ENCODE data around the gene MAN1B1. TPM values are rescaled to one million over a fixed set of nuclear protein-coding genes. Genes with fewer than 3 reads are reported as not detected.
A peak's percentile ranks its signal among the peaks of the same experiment; 100 is the strongest.

MAN1B1 gene
- total RNA-seq, 4 donors from 2014 or later = 26.1 to 30.2 (median 29.3) TPM

DNA sequence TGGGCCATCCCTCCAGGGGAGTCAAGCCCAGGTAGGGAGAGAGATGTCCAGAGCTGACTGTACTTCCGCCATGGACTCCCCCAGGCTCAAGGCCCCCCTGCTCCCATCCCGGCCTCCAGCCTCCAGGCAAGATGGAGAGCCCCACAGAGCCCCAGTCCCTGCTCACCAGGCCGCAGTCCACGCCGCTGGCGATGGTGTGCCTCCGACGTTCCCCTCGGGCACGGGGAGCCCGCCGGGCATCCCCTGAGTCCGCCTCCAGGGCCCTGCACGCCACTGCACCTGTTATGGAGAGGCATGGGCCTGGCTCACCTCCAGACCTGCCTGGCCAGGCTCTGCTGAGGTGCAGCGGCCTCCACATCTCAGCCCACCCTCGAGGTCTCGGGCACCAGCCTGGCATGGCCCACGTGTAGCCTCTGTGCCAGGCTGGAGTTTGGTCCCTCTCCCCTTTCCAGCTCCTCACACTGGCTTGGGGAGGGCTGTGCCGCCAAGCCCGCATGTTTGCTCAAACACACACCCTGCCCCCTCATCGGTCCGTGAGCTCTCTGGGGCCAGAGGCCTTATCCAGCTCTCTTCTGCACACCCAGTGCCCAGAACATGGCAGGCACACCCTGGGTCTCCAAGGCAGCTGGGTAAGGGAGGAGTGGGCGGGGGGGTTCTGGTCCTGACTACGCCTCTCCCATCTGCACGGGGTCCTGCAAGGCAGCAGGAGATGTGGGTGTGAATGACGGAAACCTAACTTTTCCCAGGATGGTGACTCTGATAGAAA lies 20.5 kb upstream of the MAN1B1 start:
- TF ChIP-seq POLR2AphosphoS5 (IDR thresholded peaks at IDR 0.05) = no peak
- no peak for TF ChIP-seq EP300 (IDR thresholded peaks at IDR 0.05)
- no peak for TF ChIP-seq POLR2A (IDR thresholded peaks at IDR 0.05)
- TF ChIP-seq, protein P1, sequence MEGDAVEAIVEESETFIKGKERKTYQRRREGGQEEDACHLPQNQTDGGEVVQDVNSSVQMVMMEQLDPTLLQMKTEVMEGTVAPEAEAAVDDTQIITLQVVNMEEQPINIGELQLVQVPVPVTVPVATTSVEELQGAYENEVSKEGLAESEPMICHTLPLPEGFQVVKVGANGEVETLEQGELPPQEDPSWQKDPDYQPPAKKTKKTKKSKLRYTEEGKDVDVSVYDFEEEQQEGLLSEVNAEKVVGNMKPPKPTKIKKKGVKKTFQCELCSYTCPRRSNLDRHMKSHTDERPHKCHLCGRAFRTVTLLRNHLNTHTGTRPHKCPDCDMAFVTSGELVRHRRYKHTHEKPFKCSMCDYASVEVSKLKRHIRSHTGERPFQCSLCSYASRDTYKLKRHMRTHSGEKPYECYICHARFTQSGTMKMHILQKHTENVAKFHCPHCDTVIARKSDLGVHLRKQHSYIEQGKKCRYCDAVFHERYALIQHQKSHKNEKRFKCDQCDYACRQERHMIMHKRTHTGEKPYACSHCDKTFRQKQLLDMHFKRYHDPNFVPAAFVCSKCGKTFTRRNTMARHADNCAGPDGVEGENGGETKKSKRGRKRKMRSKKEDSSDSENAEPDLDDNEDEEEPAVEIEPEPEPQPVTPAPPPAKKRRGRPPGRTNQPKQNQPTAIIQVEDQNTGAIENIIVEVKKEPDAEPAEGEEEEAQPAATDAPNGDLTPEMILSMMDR (IDR thresholded peaks at IDR 0.05) = no peak
- Histone ChIP-seq H3K4me1 (peaks cover 0 to 31% (median 5%) of the 10 kb centered on the region in 3 donors), H3K36me3 (no peaks in the 10 kb centered on the region), H3K27me3 (peaks cover 49% of the 10 kb centered on the region), H3K9me3 (no peaks in the 10 kb centered on the region), H3K27ac (no peak overlapping the region), H3K4me3 (no peak overlapping the region)
- 84% methylated on average over 13 of the region's 26 CpGs; no CpG with 5 or more reads in 1 of the 2 donors for WGBS, 2 donors (ENCODE audit: low coverage in 1 of 2)
- ATAC-seq = no peak

DNA sequence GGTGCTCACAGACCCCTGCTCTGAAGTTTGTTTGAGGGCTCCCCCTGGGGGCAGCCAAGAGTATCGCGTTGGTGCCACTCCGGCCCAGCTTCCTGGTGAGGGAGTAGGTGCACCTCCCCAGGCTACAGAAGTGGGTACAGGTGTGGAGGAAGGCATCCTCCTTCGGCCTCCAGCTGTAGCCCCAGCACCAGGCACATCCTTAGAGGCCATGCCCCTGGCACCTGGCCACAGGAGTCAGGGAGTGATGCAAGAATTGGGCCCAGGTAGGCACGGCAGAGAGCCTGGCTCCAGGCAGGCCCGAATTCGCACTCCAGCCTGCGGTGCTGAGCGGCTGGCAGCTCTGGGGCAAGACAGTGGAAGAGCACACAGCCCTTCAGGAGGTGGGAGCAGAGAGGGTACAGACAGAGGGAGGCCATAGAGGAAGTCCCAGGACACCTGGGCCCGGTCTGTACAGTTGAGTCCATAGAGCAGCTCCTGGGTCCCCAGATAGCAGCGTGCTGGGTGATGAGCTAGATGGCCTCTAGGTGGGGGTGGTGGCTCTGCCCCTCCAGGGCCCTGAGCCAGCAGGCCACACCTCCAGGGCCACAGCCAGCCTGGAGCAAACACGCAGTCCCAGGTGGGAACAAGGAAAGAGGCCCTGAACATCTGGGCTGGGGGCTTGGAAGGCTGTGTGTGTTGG lies 18.8 kb upstream of the MAN1B1 start:
- Histone ChIP-seq H3K4me3 (no peak overlapping the region), H3K4me1 (peaks cover 0 to 36% (median 5%) of the 10 kb centered on the region in 3 donors), H3K27ac (no peak overlapping the region), H3K36me3 (no peaks in the 10 kb centered on the region), H3K27me3 (peaks cover 48% of the 10 kb centered on the region), H3K9me3 (no peaks in the 10 kb centered on the region)
- peak; percentile 48 for ATAC-seq
- TF ChIP-seq, protein P1 (IDR thresholded peaks at IDR 0.05) = peak in 3 of 4 experiments; percentile 80 to 87 (median 84)
- TF ChIP-seq POLR2A (IDR thresholded peaks at IDR 0.05) = no peak
- 7% methylated on average over 3 of the region's 12 CpGs; no CpG with 5 or more reads in 1 of the 2 donors for whole genome bisulfite sequencing, 2 donors (ENCODE audit: low coverage in 1 of 2)

DNA sequence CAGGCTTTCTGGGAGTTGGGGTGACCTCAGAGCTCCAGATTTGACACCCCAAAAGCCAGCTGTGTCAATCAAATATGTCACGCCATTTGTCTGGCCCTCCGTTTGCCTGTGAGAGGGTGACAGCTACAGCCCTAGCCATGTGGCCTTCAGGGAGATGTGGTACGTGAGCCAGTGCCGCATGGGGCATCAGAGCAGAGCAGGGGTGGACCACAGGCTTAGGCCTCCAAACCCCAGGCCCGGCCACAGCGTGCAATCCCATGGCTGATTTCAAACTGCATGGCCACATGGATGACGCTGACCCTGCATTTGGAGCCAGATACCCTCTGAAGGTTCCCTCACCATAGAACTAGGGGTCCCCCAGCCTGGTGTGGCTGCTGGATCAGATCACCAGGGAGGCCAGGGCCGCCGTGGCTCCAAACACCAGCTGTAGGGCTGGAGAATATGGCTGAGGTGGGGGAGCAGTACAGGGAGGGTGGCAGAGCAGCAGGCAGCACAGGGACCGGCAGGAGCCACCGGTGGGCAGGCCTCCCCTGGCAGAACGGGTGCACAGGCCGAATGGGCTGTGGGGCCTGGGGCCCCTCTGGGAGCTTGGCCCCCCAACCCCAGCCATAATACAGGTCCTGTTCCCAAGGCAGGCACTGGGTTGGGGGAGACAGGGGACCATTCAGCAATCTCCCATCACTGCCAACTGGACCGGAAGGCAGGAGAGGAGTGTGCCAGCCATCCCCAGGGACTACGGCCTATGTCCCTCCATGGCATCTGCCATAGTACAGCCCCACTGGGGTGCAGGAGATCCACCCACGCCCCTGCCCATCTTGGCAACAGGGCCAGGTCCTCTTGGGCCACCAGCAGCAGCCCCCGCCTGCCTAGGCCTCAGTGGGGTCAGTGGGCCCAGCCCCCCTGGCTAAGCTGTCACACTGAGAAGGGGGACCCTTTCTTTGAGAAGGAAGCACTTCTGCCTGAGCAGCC lies 18.0 kb upstream of the MAN1B1 start:
- 80 to 82% methylated on average over 1 to 2 of the region's 17 CpGs for WGBS, 2 donors (ENCODE audit: low coverage in 1 of 2)
- TF ChIP-seq EP300 (IDR thresholded peaks at IDR 0.05) (no peak), POLR2A (IDR thresholded peaks at IDR 0.05) (no peak)
- Histone ChIP-seq H3K27me3 (peaks cover 40% of the 10 kb centered on the region), H3K4me1 (peaks cover 0 to 33% (median 4%) of the 10 kb centered on the region in 3 donors), H3K36me3 (no peaks in the 10 kb centered on the region), H3K27ac (no peak overlapping the region), H3K9me3 (no peaks in the 10 kb centered on the region), H3K4me3 (no peak overlapping the region)
- no peak for ATAC-seq

DNA sequence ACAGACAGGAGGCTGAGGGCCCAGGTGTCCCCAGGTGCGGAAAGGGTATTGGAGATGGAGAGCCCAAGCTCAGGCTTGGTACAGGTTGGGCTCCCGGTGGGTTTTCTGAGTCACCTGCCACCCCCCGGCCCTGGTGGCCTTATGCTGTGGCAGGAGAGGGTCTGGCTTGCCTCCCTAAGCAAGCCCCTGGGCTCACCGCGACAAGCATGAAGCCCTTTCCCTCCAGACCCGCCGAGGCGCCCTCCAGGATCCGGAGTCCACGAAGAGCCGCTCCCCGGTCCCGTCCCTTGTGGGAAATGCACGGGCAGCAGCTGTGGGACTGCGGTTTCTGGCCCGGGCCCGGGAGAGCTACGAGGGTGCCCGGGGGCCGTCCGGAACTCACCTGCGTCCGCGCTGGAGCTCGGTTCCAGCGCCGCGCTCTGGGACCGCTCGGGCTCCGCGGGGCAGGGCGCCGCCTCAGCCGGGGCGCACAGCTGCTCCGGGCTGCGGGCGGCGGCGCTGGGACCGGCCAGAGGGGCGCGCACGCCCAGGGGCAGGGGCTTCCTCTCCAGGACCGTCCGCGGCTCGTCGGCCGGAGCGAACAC lies 17.2 kb upstream of the MAN1B1 start:
- TF ChIP-seq POLR2A (IDR thresholded peaks at IDR 0.05) (no peak), EP300 (IDR thresholded peaks at IDR 0.05) (no peak), POLR2AphosphoS5 (IDR thresholded peaks at IDR 0.05) (no peak)
- TF ChIP-seq, protein P1 (IDR thresholded peaks at IDR 0.05) = no peak
- Histone ChIP-seq H3K9me3 (no peaks in the 10 kb centered on the region), H3K36me3 (no peaks in the 10 kb centered on the region), H3K27me3 (peaks cover 34% of the 10 kb centered on the region), H3K27ac (no peak overlapping the region), H3K4me1 (peaks cover 0 to 26% (median 0%) of the 10 kb centered on the region in 3 donors), H3K4me3 (peak overlapping the region in 1 of 2 donors; percentile 49)
- ATAC-seq = no peak
- no CpG with 5 or more reads among the region's 52 CpGs for WGBS, 2 donors (ENCODE audit: low coverage in 1 of 2)
